ENCODE measurements around the gene GPR107. TPM values are rescaled to one million over a fixed set of nuclear protein-coding genes. Genes with fewer than 3 reads are reported as not detected.

The GPR107 gene
- total RNA-seq, 4 donors from 2014 or later = 19.9 to 34.7 (median 30.8) TPM

DNA sequence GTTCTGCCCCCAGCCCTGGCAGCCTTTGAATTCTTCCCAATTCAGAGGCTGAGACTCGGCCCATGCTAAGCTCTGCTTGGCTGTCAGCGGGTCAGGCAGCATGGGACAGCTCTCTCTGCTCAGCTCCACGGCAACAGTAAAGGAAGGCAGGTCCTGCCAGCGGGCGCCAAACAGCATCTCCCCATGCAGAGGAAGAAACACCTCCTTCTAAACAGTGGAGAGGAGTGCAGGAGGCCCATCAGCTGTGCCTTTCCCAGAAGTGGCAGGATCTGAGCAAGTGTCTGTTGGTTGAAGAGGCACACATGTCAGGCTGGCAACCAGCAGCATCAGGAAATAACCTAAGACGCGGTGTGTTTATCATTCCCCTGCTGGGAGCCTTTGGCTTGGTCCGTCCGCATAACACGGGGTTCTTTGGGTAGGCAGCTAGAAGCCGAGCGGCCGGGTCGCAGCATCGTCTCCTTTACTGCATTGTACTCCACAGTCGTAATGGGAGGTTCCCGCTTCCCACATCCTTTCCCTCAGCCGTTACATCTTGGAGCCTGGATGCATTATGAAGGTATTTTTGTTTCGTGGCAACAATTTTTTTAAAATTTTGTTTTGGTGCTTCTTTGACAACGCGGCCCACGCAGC, 75.8 kb downstream of the GPR107 start:
- Histone ChIP-seq H3K4me1 (peaks cover 15 to 28% (median 25%) of the 10 kb centered on the region in 4 donors), H3K27me3 (no peaks in the 10 kb centered on the region), H3K9me3 (no peaks in the 10 kb centered on the region), H3K27ac (replicated peaks in 1 of 4) (peak overlapping the region; percentile 79 to 88 (median 85)), H3K4me3 (no peak overlapping the region), H3K36me3 (peaks cover 11 to 80% (median 65%) of the 10 kb centered on the region in 4 donors)
- no peak for DNase-seq (ENCODE audit: extremely low spot score)
- peak in 1 of 2 donors; percentile 56 for TF ChIP-seq POLR2AphosphoS5 (IDR thresholded peaks at IDR 0.05)
- no peak for TF ChIP-seq EP300 (IDR thresholded peaks at IDR 0.05)
- WGBS = 78% methylated on average over 20 of the region's 22 CpGs
- intact Hi-C loops (cut with DNase I) = no loop called here

DNA sequence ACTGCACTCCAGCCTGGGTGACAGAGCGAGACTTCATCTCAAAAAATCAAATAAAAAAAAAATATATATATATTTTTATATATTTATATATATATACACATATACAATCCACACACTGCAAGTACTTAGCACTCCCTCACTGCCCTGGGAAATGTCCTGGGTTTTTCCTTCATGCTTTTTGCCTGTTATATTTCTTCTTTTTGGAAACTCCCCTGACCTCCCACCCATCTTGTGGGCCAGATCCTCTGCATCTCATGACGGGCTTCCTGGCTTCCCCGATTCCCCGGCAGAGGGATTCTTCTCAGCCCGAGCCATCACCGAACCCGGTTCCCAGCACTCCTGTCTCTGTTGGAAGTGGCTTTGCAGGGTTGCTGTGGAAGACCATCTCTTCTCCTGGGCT, 79.0 kb downstream of the GPR107 start:
- no peaks in the 10 kb centered on the region for H3K27me3 ChIP-seq
- intact Hi-C loops (cut with DNase I) = no loop called here
- H3K27ac ChIP-seq (replicated peaks in 1 of 4) = no peak overlapping the region
- over 99% methylated on average over 7 of the region's 7 CpGs for WGBS
- no peak for TF ChIP-seq POLR2A (IDR thresholded peaks at IDR 0.05; ENCODE audit: low read depth)
- no peak for TF ChIP-seq EP300 (IDR thresholded peaks at IDR 0.05)
- H3K9me3 ChIP-seq = no peaks in the 10 kb centered on the region
- DNase-seq (ENCODE audit: extremely low spot score) = no peak
- H3K36me3 ChIP-seq = peaks cover 11 to 80% (median 63%) of the 10 kb centered on the region in 4 donors
- H3K4me1 ChIP-seq = peaks cover 15 to 30% (median 25%) of the 10 kb centered on the region in 4 donors
- H3K4me3 ChIP-seq = no peak overlapping the region

DNA sequence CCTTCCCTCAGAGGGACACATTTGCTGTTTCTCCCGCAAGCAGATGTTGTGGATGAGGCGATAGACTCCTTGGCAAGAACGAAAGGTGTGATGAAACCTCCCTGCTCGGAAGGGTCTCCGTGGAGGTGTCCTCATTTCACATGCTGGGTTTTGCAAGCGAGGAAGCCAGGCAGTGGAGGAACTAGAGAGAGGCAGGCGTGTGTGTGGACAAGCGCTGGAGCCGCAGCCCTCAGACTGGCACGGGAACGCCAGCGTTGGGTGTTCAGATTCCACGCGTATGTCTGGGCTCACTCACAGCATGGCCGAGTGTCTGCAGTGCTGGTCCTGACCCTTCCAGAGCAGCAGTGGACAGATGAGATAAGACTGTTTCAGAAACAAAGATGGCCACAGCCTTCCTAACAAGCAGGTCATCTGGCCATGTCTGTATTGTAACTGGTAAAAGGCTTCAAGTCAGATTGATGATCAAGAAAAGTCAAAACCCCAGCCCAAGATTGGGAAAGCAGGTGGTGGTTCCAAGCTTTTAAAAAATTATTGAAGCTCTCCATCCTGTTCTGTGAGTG, 83.5 kb downstream of the GPR107 start:
- no peak for DNase-seq (ENCODE audit: extremely low spot score)
- Histone ChIP-seq H3K36me3 (peaks cover 0 to 38% (median 25%) of the 10 kb centered on the region in 4 donors), H3K9me3 (no peaks in the 10 kb centered on the region), H3K27ac (replicated peaks in 1 of 4) (peak overlapping the region in 2 of 4 donors; percentile 78 to 81), H3K4me3 (no peak overlapping the region), H3K27me3 (no peaks in the 10 kb centered on the region), H3K4me1 (peaks cover 22 to 36% (median 30%) of the 10 kb centered on the region in 4 donors)
- intact Hi-C loops (cut with DNase I) = no loop called here
- WGBS = 86% methylated on average over 15 of the region's 15 CpGs
- TF ChIP-seq, protein P1, sequence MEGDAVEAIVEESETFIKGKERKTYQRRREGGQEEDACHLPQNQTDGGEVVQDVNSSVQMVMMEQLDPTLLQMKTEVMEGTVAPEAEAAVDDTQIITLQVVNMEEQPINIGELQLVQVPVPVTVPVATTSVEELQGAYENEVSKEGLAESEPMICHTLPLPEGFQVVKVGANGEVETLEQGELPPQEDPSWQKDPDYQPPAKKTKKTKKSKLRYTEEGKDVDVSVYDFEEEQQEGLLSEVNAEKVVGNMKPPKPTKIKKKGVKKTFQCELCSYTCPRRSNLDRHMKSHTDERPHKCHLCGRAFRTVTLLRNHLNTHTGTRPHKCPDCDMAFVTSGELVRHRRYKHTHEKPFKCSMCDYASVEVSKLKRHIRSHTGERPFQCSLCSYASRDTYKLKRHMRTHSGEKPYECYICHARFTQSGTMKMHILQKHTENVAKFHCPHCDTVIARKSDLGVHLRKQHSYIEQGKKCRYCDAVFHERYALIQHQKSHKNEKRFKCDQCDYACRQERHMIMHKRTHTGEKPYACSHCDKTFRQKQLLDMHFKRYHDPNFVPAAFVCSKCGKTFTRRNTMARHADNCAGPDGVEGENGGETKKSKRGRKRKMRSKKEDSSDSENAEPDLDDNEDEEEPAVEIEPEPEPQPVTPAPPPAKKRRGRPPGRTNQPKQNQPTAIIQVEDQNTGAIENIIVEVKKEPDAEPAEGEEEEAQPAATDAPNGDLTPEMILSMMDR (IDR thresholded peaks at IDR 0.05) = no peak
- TF ChIP-seq POLR2AphosphoS5 (IDR thresholded peaks at IDR 0.05) (no peak), POLR2A (IDR thresholded peaks at IDR 0.05; ENCODE audit: low read depth) (no peak), EP300 (IDR thresholded peaks at IDR 0.05) (no peak)

DNA sequence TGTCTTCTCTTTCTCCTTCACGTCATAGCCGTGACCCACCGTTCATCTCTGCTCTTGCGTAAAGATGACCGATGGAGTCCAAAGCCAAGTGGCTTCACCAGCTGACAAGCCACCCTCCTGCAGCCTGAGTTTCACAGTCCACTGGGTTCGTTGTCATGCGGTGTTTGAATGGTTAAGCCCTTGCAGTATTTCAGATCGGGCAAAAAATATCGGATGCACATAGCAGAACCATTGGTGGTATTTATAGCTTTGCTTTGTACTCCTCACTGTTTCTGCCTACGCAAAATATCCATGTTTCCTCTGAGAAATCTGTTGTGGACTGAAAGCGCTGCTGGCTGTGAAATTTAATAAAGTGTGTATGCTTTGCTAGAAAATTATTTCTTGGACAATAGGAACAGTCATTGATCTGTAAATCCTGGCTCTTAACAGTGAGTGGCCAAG, 84.0 kb downstream of the GPR107 start:
- H3K9me3 ChIP-seq = no peaks in the 10 kb centered on the region
- H3K27me3 ChIP-seq = no peaks in the 10 kb centered on the region
- WGBS = 91% methylated on average over 11 of the region's 11 CpGs
- intact Hi-C loops (cut with DNase I) = no loop called here
- TF ChIP-seq POLR2A (IDR thresholded peaks at IDR 0.05; ENCODE audit: low read depth) (no peak), POLR2AphosphoS5 (IDR thresholded peaks at IDR 0.05) (no peak), EP300 (IDR thresholded peaks at IDR 0.05) (no peak)
- TF ChIP-seq, protein P1 (IDR thresholded peaks at IDR 0.05) = no peak
- H3K4me3 ChIP-seq = no peak overlapping the region
- peaks cover 22 to 36% (median 30%) of the 10 kb centered on the region in 4 donors for H3K4me1 ChIP-seq
- DNase-seq (ENCODE audit: extremely low spot score) = no peak
- H3K36me3 ChIP-seq = peaks cover 0 to 33% (median 22%) of the 10 kb centered on the region in 4 donors
- H3K27ac ChIP-seq (replicated peaks in 1 of 4) = peak overlapping the region; percentile 76 to 81 (median 77)

DNA sequence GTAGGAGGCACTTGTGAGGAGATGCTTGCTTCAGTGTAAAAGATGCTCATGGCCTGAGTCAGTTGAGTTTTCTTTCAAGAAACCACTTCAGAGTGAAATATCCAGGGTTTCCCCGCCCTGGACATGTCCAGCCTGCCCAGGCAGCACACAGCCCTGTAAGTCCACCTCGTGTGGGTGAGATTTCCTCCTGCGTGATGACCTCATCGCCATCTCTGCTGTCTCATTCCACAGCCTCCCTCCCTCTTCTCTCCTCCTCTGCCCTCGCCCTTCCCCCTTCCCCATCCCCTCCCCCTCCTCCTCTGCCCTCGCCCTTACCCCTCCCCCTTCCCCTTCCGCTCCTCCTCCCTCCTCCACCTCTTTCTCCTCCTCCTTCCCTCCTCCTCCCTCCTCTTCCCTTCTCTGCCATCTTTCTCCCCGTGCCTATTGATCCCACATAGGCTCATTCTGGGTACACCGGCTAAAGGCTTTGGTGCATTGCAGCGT, 84.5 kb downstream of the GPR107 start:
- H3K4me1 ChIP-seq = peaks cover 22 to 36% (median 30%) of the 10 kb centered on the region in 4 donors
- intact Hi-C loops (cut with DNase I) = no loop called here
- H3K36me3 ChIP-seq = peaks cover 0 to 31% (median 18%) of the 10 kb centered on the region in 4 donors
- H3K9me3 ChIP-seq = no peaks in the 10 kb centered on the region
- peak overlapping the region; percentile 76 to 81 (median 77) for H3K27ac ChIP-seq (replicated peaks in 1 of 4)
- H3K4me3 ChIP-seq = no peak overlapping the region
- no peak for DNase-seq (ENCODE audit: extremely low spot score)
- H3K27me3 ChIP-seq = no peaks in the 10 kb centered on the region
- 41% methylated on average over 10 of the region's 10 CpGs for WGBS
- no peak for TF ChIP-seq EP300 (IDR thresholded peaks at IDR 0.05)
- TF ChIP-seq POLR2AphosphoS5 (IDR thresholded peaks at IDR 0.05) = no peak
- TF ChIP-seq, protein P1 (IDR thresholded peaks at IDR 0.05) = no peak
- TF ChIP-seq POLR2A (IDR thresholded peaks at IDR 0.05; ENCODE audit: low read depth) = no peak

Data from esophagus muscularis mucosa (tissue), 4 donors.